ENCODE measurements around the gene ZNF91. TPM values are rescaled to one million over a fixed set of nuclear protein-coding genes. Genes with fewer than 3 reads are reported as not detected.

The ZNF91 gene
- total and polyA plus RNA-seq, 2 of the 4 experiments (the other 2 are of a cell fraction), result 7.9 to 17.0 TPM

DNA sequence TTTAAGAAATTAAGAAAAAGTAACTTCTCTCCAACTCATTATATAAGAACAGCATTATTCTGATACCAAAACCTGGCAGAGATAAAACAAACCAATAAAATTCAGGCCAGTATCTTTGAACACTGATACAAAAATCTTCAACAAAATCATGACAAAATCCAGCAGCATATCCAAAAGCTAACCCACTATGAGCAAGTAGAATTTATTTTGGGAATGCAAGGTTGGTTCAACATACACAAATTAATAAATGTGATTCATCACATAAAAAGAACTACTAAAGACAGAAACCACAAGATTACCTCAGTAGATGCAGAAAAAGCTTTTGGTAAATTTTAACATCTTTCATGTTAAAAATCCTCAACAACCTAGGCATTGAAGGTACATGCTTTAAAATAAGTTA lies 12.3 kb downstream of the ZNF91 start:
- no peak overlapping the region for H3K14ac ChIP-seq (replicated peaks; ENCODE audit: low read depth, low read length)
- DNase-seq, result no peak
- intact Hi-C loops (cut with micrococcal nuclease), result loop anchor here (10.0 kb wide), 1 partner anchor 48 kb away; no protein-coding TSS in a partner anchor
- H2AK5ac ChIP-seq (ENCODE audit: low read depth, low read length), result no peak overlapping the region
- no peak for ATAC-seq (ENCODE audit: low read depth)
- H3K23ac ChIP-seq (ENCODE audit: low read depth, low read length), result no peak overlapping the region
- H2BK20ac ChIP-seq (ENCODE audit: low read depth, low read length), result no peak overlapping the region
- H2BK120ac ChIP-seq (ENCODE audit: low read depth, low read length), result no peak overlapping the region
- no peak overlapping the region for H3K27ac ChIP-seq (ENCODE audit: insufficient read depth, low read length)
- in situ Hi-C loops (cut with MboI; ENCODE audit: low sequenced_read_pairs), result no loop called here
- no peak overlapping the region for H3K9ac ChIP-seq (ENCODE audit: low read depth, low read length)
- no peak overlapping the region for H3K4me2 ChIP-seq (ENCODE audit: low read depth, low read length)
- TF ChIP-seq, protein P1, sequence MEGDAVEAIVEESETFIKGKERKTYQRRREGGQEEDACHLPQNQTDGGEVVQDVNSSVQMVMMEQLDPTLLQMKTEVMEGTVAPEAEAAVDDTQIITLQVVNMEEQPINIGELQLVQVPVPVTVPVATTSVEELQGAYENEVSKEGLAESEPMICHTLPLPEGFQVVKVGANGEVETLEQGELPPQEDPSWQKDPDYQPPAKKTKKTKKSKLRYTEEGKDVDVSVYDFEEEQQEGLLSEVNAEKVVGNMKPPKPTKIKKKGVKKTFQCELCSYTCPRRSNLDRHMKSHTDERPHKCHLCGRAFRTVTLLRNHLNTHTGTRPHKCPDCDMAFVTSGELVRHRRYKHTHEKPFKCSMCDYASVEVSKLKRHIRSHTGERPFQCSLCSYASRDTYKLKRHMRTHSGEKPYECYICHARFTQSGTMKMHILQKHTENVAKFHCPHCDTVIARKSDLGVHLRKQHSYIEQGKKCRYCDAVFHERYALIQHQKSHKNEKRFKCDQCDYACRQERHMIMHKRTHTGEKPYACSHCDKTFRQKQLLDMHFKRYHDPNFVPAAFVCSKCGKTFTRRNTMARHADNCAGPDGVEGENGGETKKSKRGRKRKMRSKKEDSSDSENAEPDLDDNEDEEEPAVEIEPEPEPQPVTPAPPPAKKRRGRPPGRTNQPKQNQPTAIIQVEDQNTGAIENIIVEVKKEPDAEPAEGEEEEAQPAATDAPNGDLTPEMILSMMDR (conservative IDR thresholded peaks at IDR 0.05; ENCODE audit: low read depth, low read length), result no peak
- TF ChIP-seq MAFK (IDR thresholded peaks at IDR 0.05; ENCODE audit: low read depth, low read length), result no peak
- no peak for TF ChIP-seq MXI1 (IDR thresholded peaks at IDR 0.05; ENCODE audit: borderline replicate concordance, low read depth, low read length)
- no peak for TF ChIP-seq MAZ (IDR thresholded peaks at IDR 0.05; ENCODE audit: borderline replicate concordance, low read depth, low read length)
- no peak for TF ChIP-seq POLR2A (IDR thresholded peaks at IDR 0.05; ENCODE audit: low read depth, low read length)
- no peak for TF ChIP-seq RCOR1 (IDR thresholded peaks at IDR 0.05; ENCODE audit: insufficient replicate concordance, low read length)
- TF ChIP-seq SMC3 (IDR thresholded peaks at IDR 0.05; ENCODE audit: low read depth, low read length), result no peak
- TF ChIP-seq FOS (IDR thresholded peaks at IDR 0.05; ENCODE audit: low read depth, low read length), result no peak
- TF ChIP-seq CHD1 (IDR thresholded peaks at IDR 0.05; ENCODE audit: low read depth, low read length), result no peak
- TF ChIP-seq, protein P2, sequence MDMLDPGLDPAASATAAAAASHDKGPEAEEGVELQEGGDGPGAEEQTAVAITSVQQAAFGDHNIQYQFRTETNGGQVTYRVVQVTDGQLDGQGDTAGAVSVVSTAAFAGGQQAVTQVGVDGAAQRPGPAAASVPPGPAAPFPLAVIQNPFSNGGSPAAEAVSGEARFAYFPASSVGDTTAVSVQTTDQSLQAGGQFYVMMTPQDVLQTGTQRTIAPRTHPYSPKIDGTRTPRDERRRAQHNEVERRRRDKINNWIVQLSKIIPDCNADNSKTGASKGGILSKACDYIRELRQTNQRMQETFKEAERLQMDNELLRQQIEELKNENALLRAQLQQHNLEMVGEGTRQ (IDR thresholded peaks at IDR 0.05; ENCODE audit: low read depth, low read length), result no peak
- TF ChIP-seq RAD21 (IDR thresholded peaks at IDR 0.05; ENCODE audit: low read length), result no peak
- no peak for TF ChIP-seq RFX5 (IDR thresholded peaks at IDR 0.05; ENCODE audit: low read depth, low read length)
- no peak for TF ChIP-seq BHLHE40 (IDR thresholded peaks at IDR 0.05; ENCODE audit: low read depth, low read length)
- no peak overlapping the region for H4K5ac ChIP-seq (ENCODE audit: low read depth, low read length)
- H3K56ac ChIP-seq (ENCODE audit: extremely low read depth, insufficient read depth, low read length), result no peak overlapping the region
- H4K91ac ChIP-seq (ENCODE audit: insufficient read depth, low read depth, low read length), result no peak overlapping the region
- H3K9me3 ChIP-seq (ENCODE audit: control insufficient read depth, insufficient read depth, low read length), result peaks cover 50% of the 10 kb centered on the region
- no peak overlapping the region for H2AK9ac ChIP-seq (replicated peaks; ENCODE audit: low read depth, low read length, poor library complexity)
- H3K18ac ChIP-seq (ENCODE audit: low read depth, low read length), result no peak overlapping the region
- no peak overlapping the region for H3K4ac ChIP-seq (ENCODE audit: low read depth, low read length)
- H2BK5ac ChIP-seq (ENCODE audit: low read depth, low read length, poor library complexity, severe bottlenecking), result no peak overlapping the region
- no peak overlapping the region for H2AFZ ChIP-seq (replicated peaks; ENCODE audit: low read length, poor library complexity)
- H3K27me3 ChIP-seq (ENCODE audit: control insufficient read depth, insufficient read depth, low read length), result no peaks in the 10 kb centered on the region
- peaks cover 5 to 11% of the 10 kb centered on the region in 2 experiments; a peak in 3 of 4 replicates for H3K79me1 ChIP-seq (ENCODE audit: low read depth in 1 of 2, low read length in 2 of 2)
- no peaks in the 10 kb centered on the region for H3K4me1 ChIP-seq (ENCODE audit: control insufficient read depth, insufficient read depth, low read length)
- H3K9me1 ChIP-seq (ENCODE audit: insufficient read depth, low read length), result no peaks in the 10 kb centered on the region
- H3K36me3 ChIP-seq (ENCODE audit: control insufficient read depth, insufficient read depth, low read length), result peaks cover 42% of the 10 kb centered on the region
- H2BK15ac ChIP-seq (ENCODE audit: low read depth, low read length), result no peak overlapping the region
- H4K20me1 ChIP-seq (ENCODE audit: insufficient read depth, low read length), result peaks cover 4% of the 10 kb centered on the region; the same call in 1 of the 2 replicates
- H4K8ac ChIP-seq (ENCODE audit: low read depth in 2 of 2, low read length in 2 of 2), result no peak overlapping the region
- dilution Hi-C loops (cut with HindIII; ENCODE audit: low sequenced_read_pairs, unreplicated experiment), result no loop called here
- ChIA-PET POLR2A (ENCODE audit: unreplicated experiment) (no interaction called here), CTCF (no interaction called here)
- no TSS peak for BruUV-seq (replicated peaks)
- no peak overlapping the region for H3K4me3 ChIP-seq (ENCODE audit: insufficient read depth, low read depth, low read length)
